ENCODE measurements around the gene MGMT. TPM values are rescaled to one million over a fixed set of nuclear protein-coding genes. Genes with fewer than 3 reads are reported as not detected.

Gene MGMT
- total RNA-seq, 6 experiments from 2014 or later, result 36.5 to 53.4 (median 42.3) TPM

- WGBS (ENCODE audit: insufficient coverage, low coverage, low lambda C conversion rate, missing lambda C conversion rate), result 100% methylated on average over 1 of the region's 14 CpGs
- TF ChIP-seq, protein P1, sequence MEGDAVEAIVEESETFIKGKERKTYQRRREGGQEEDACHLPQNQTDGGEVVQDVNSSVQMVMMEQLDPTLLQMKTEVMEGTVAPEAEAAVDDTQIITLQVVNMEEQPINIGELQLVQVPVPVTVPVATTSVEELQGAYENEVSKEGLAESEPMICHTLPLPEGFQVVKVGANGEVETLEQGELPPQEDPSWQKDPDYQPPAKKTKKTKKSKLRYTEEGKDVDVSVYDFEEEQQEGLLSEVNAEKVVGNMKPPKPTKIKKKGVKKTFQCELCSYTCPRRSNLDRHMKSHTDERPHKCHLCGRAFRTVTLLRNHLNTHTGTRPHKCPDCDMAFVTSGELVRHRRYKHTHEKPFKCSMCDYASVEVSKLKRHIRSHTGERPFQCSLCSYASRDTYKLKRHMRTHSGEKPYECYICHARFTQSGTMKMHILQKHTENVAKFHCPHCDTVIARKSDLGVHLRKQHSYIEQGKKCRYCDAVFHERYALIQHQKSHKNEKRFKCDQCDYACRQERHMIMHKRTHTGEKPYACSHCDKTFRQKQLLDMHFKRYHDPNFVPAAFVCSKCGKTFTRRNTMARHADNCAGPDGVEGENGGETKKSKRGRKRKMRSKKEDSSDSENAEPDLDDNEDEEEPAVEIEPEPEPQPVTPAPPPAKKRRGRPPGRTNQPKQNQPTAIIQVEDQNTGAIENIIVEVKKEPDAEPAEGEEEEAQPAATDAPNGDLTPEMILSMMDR (IDR thresholded peaks at IDR 0.05), result no peak
- TF ChIP-seq POLR2A (IDR thresholded peaks at IDR 0.05), result no peak
- H3K27ac ChIP-seq, result no peak overlapping the region
- ATAC-seq (peak in 1 of 4 donors; percentile 11), DNase-seq (no peak)
- no peak overlapping the region for H3K4me3 ChIP-seq
- no peaks in the 10 kb centered on the region for H3K9me3 ChIP-seq
- no peaks in the 10 kb centered on the region for H3K36me3 ChIP-seq
- no peaks in the 10 kb centered on the region for H3K4me1 ChIP-seq
- no peaks in the 10 kb centered on the region for H3K27me3 ChIP-seq
- intact Hi-C loops (cut with DNase I), result no loop called here
Measured at GRCh38 chr10:129615921-129616525, 149.0 kb downstream of the MGMT start.

- ATAC-seq, result no peak
Measured at GRCh38 chr10:129617768-129618167, 150.7 kb downstream of the MGMT start.

GRCh38 chr10:129621062-129621461 is 154.0 kb downstream of the MGMT start:
- 86% methylated on average over 7 of the region's 7 CpGs for WGBS (ENCODE audit: insufficient coverage, low coverage, low lambda C conversion rate, missing lambda C conversion rate)
- intact Hi-C loops (cut with DNase I), result no loop called here
- DNase-seq (no peak), ATAC-seq (no peak)
- Histone ChIP-seq H3K9me3 (no peaks in the 10 kb centered on the region), H3K27me3 (no peaks in the 10 kb centered on the region), H3K4me3 (no peak overlapping the region), H3K36me3 (no peaks in the 10 kb centered on the region), H3K27ac (no peak overlapping the region), H3K4me1 (no peaks in the 10 kb centered on the region)
- TF ChIP-seq, protein P1 (IDR thresholded peaks at IDR 0.05), result no peak
- no peak for TF ChIP-seq POLR2A (IDR thresholded peaks at IDR 0.05)

More at GRCh38 chr10:129617768-129618167, 150.7 kb downstream of the MGMT start:
- Histone ChIP-seq H3K4me1 (no peaks in the 10 kb centered on the region), H3K9me3 (no peaks in the 10 kb centered on the region), H3K36me3 (no peaks in the 10 kb centered on the region), H3K4me3 (no peak overlapping the region), H3K27ac (no peak overlapping the region), H3K27me3 (no peaks in the 10 kb centered on the region)
- WGBS (ENCODE audit: insufficient coverage, low coverage, low lambda C conversion rate, missing lambda C conversion rate), result 100% methylated on average over 3 of the region's 3 CpGs
- intact Hi-C loops (cut with DNase I), result no loop called here
- DNase-seq, result no peak
- TF ChIP-seq, protein P1 (IDR thresholded peaks at IDR 0.05), result no peak
- no peak for TF ChIP-seq POLR2A (IDR thresholded peaks at IDR 0.05)

DNA sequence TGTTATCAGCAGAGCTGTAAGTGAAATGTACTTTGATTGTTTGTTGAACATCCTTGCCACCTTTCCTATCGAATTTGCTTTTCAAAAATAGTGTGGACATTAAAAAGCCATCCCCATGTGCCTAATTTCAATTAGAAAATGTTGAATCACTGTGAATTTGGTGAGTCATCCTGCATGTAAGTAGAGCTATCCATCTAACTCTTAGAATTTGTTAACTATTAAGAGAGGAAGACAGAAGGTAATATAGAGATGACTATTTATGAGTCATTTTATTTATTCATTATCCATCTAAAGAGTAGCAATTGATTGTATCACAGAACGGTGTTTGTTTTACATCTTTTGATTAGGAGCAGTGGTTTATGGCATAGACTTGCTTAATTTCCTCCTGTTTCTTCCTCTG is 154.7 kb downstream of the MGMT start:
- H3K27ac ChIP-seq, result no peak overlapping the region
- no peaks in the 10 kb centered on the region for H3K36me3 ChIP-seq
- WGBS (ENCODE audit: insufficient coverage, low coverage, low lambda C conversion rate, missing lambda C conversion rate), result 53% methylated on average over 2 of the region's 2 CpGs
- no peaks in the 10 kb centered on the region for H3K9me3 ChIP-seq
- intact Hi-C loops (cut with DNase I), result no loop called here
- TF ChIP-seq POLR2A (IDR thresholded peaks at IDR 0.05), result no peak
- TF ChIP-seq, protein P1 (IDR thresholded peaks at IDR 0.05), result no peak
- H3K27me3 ChIP-seq, result no peaks in the 10 kb centered on the region
- no peak overlapping the region for H3K4me3 ChIP-seq
- ATAC-seq (peak in 1 of 4 donors; percentile 79), DNase-seq (no peak)
- H3K4me1 ChIP-seq, result no peaks in the 10 kb centered on the region
